Karpas-422 (cell line): ENCODE data around the gene DLK1. TPM values are rescaled to one million over a fixed set of nuclear protein-coding genes. Genes with fewer than 3 reads are reported as not detected.
A peak's percentile ranks its signal among the peaks of the same experiment; 100 is the strongest.

ENCODE experiments used
- DNase-seq: peaks from one replicate; pipeline ENCODE4 v3.0.0-alpha.2; 2015
- H2AFZ ChIP-seq: fragments of 200-600 bp; sonication (generic); 2 replicates; pipeline ENCODE4 v1.6.1; 2014; ENCODE audit warnings: antibody characterized with exemption, low read length, mixed read lengths
- H3K27ac ChIP-seq: fragments of 200-600 bp; sonication (generic); 2 replicates; pipeline ENCODE4 v1.5.1; 2014; ENCODE audit warnings: mild to moderate bottlenecking, low read length, moderate library complexity
- H3K27me3 ChIP-seq: fragments of 200-600 bp; sonication (generic); 2 replicates; pipeline ENCODE4 v1.6.1; 2014; ENCODE audit warnings: low read length, mixed read lengths
- H3K36me3 ChIP-seq: fragments of 200-600 bp; sonication (generic); 2 replicates; pipeline ENCODE4 v1.6.1; 2014; ENCODE audit warnings: low read length, mixed read lengths; ENCODE audit not compliant: insufficient read depth
- H3K4me1 ChIP-seq: fragments of 200-600 bp; sonication (generic); 2 replicates; pipeline ENCODE4 v1.6.1; 2014; ENCODE audit warnings: mild to moderate bottlenecking, low read length, mixed read lengths
- H3K4me2 ChIP-seq: fragments of 200-600 bp; sonication (generic); 2 replicates; pipeline ENCODE4 v1.6.1; 2014; ENCODE audit warnings: low read length, low read depth, mild to moderate bottlenecking; ENCODE audit not compliant: poor library complexity, severe bottlenecking
- H3K4me3 ChIP-seq: fragments of 200-600 bp; sonication (generic); 2 replicates; pipeline ENCODE4 v1.5.1; 2014; ENCODE audit warnings: mild to moderate bottlenecking, antibody characterized with exemption, low read length, mixed read lengths
- H3K79me2 ChIP-seq: fragments of 200-600 bp; sonication (generic); 2 replicates; pipeline ENCODE4 v1.6.1; 2014; ENCODE audit warnings: mild to moderate bottlenecking, low read length, mixed read lengths
- H3K9ac ChIP-seq: fragments of 200-600 bp; sonication (generic); 2 replicates; pipeline ENCODE4 v1.6.0; 2014; ENCODE audit warnings: low read length
- H3K9me2 ChIP-seq: fragments of 200-600 bp; sonication (generic), shearing (Covaris generic); replicated peaks from 2 replicates; pipeline ENCODE4 v1.6.0; 2014; ENCODE audit warnings: mild to moderate bottlenecking, low read length, moderate library complexity; ENCODE audit not compliant: insufficient read depth
- H3K9me3 ChIP-seq: fragments of 300-700, 200-600 bp; sonication (generic); 2 replicates; pipeline ENCODE4 v1.6.1; 2014; ENCODE audit warnings: low read length, mixed read lengths
- H4K20me1 ChIP-seq: fragments of 200-600 bp; sonication (generic); 2 replicates; pipeline ENCODE4 v1.6.1; 2014; ENCODE audit warnings: mild to moderate bottlenecking, antibody characterized with exemption, low read length, low read depth; ENCODE audit not compliant: insufficient read depth
- total RNA-seq: library from RNA; depleted of rRNA; stranded (reverse); fragments of >200 nt; shearing (Covaris generic); gene quantifications from 2 replicates; pipeline ENCODE4 v1.2.3, GENCODE V29; 2014; ENCODE audit warnings: low replicate concordance

The DLK1 gene
- total RNA-seq, 1 experiment from 2014 or later = not detected

DNA sequence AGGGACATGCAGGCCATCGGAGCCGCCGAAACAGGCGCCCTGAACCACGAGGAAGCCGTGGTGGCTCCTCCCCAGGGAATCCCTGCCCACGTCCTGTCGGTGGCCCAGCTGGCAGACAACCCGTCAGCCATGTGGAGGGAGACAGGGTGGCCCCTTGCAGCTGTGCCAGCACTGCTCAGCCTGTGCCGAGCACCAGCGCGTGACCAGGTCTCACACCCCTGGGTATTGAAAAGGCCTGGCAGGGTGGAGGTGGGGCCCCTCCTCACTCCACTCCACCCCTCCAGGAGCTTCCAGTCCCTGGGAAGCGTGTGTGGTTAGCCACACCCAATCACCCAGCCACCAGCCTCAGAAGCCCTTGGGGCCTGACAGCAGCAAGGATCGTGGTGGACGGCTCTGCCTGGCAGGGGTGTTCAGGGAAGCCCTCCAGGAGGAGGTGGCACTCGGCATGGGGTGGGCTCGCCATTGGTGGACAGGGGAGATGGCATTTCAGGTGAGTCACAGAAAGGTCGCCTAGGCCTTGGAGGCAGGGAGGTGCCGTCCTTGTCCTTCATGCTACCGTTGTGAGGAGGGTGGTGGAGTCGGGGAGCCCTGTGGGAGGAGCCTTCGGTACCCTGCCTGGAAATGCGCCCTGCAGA, 12.3 kb upstream of the DLK1 start:
- Histone ChIP-seq H3K27ac (no peak overlapping the region), H3K9me2 (no peaks in the 10 kb centered on the region), H3K9ac (no peak overlapping the region), H3K4me1 (peaks cover 26% of the 10 kb centered on the region), H3K27me3 (no peaks in the 10 kb centered on the region), H3K4me2 (peak overlapping the region; percentile 2), H4K20me1 (peaks cover 11% of the 10 kb centered on the region), H3K79me2 (no peaks in the 10 kb centered on the region), H3K9me3 (no peaks in the 10 kb centered on the region), H3K4me3 (no peak overlapping the region), H2AFZ (no peak overlapping the region), H3K36me3 (no peaks in the 10 kb centered on the region)
- DNase-seq = peak; percentile 79

GRCh38 chr14:100715332-100715731, 11.4 kb upstream of the DLK1 start:
- H3K79me2 ChIP-seq = no peaks in the 10 kb centered on the region
- no peak overlapping the region for H3K4me2 ChIP-seq
- H3K27ac ChIP-seq = no peak overlapping the region
- no peak overlapping the region for H2AFZ ChIP-seq
- no peak overlapping the region for H3K9ac ChIP-seq
- no peak overlapping the region for H3K4me3 ChIP-seq
- H3K36me3 ChIP-seq = no peaks in the 10 kb centered on the region
- peaks cover 26% of the 10 kb centered on the region for H3K4me1 ChIP-seq
- no peaks in the 10 kb centered on the region for H3K9me3 ChIP-seq
- peak; percentile 48 for DNase-seq
- H3K9me2 ChIP-seq = no peaks in the 10 kb centered on the region
- peaks cover 11% of the 10 kb centered on the region for H4K20me1 ChIP-seq
- H3K27me3 ChIP-seq = no peaks in the 10 kb centered on the region

GRCh38 chr14:100715803-100716202, 10.9 kb upstream of the DLK1 start:
- Histone ChIP-seq H4K20me1 (peaks cover 14% of the 10 kb centered on the region), H3K79me2 (no peaks in the 10 kb centered on the region), H3K27me3 (no peaks in the 10 kb centered on the region), H3K4me2 (no peak overlapping the region), H3K4me1 (peaks cover 26% of the 10 kb centered on the region), H3K36me3 (no peaks in the 10 kb centered on the region), H3K9me2 (no peaks in the 10 kb centered on the region), H3K9me3 (no peaks in the 10 kb centered on the region), H3K27ac (no peak overlapping the region), H2AFZ (no peak overlapping the region), H3K9ac (no peak overlapping the region), H3K4me3 (no peak overlapping the region)
- DNase-seq = no peak

DNA sequence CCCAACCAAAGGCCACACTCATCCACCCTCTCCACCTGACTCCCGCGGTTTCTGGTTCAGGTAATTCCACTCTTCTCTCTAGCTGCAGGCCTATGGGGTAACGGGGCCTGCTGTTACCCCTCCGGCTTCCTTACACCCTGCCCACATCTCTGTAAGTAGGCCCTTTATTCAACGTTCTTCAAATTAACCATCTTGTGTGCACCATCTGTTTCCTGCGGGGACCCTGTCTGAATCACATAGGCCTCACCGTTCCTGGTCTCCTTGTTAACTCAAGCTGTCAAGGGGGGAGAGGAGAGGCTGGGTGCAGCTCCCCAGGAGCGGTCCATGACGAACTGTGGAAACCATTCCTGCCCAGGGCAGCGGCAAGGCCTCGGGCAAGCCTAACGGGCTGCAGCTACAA, 9.3 kb upstream of the DLK1 start:
- Histone ChIP-seq H3K27ac (no peak overlapping the region), H3K27me3 (no peaks in the 10 kb centered on the region), H3K79me2 (no peaks in the 10 kb centered on the region), H3K4me3 (no peak overlapping the region), H3K36me3 (no peaks in the 10 kb centered on the region), H3K4me1 (peaks cover 26% of the 10 kb centered on the region), H4K20me1 (peaks cover 15% of the 10 kb centered on the region), H2AFZ (no peak overlapping the region), H3K9me3 (no peaks in the 10 kb centered on the region), H3K9me2 (no peaks in the 10 kb centered on the region), H3K9ac (no peak overlapping the region), H3K4me2 (no peak overlapping the region)
- no peak for DNase-seq

GRCh38 chr14:100719976-100720520, 6.6 kb upstream of the DLK1 start:
- no peak for DNase-seq
- H3K4me1 ChIP-seq = peaks cover 8% of the 10 kb centered on the region
- no peak overlapping the region for H3K4me2 ChIP-seq
- peaks cover 4% of the 10 kb centered on the region; the same call in 1 of the 2 replicates for H4K20me1 ChIP-seq
- no peaks in the 10 kb centered on the region for H3K36me3 ChIP-seq
- H3K79me2 ChIP-seq = no peaks in the 10 kb centered on the region
- H3K4me3 ChIP-seq = no peak overlapping the region
- H3K9ac ChIP-seq = no peak overlapping the region
- H3K27ac ChIP-seq = no peak overlapping the region
- no peaks in the 10 kb centered on the region for H3K9me2 ChIP-seq
- H2AFZ ChIP-seq = no peak overlapping the region
- H3K27me3 ChIP-seq = no peaks in the 10 kb centered on the region
- H3K9me3 ChIP-seq = no peaks in the 10 kb centered on the region

DNA sequence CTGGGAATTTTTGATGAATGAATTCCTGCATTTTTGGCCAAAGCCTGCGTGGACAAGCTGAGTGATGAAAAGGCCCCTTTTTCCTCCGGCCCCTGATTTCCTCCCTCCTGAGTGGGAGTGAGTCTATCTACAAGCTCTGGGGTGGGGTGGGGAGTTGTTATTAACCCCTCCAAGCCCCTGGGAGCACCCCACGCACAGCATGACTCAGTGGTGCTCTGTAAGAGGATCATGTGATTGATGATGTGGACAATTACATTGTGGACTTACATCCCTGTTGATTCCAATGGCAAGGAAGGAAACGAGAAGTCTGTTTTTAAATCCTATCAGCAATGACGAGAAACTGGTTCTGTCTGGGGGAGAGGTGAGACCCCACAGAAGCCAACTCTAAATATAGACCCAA, 5.1 kb upstream of the DLK1 start:
- no peak for DNase-seq
- Histone ChIP-seq H3K27ac (no peak overlapping the region), H4K20me1 (peaks cover 4% of the 10 kb centered on the region; the same call in 1 of the 2 replicates), H3K9me2 (no peaks in the 10 kb centered on the region), H2AFZ (no peak overlapping the region), H3K4me2 (no peak overlapping the region), H3K9me3 (no peaks in the 10 kb centered on the region), H3K79me2 (no peaks in the 10 kb centered on the region), H3K36me3 (no peaks in the 10 kb centered on the region), H3K4me3 (no peak overlapping the region), H3K9ac (no peak overlapping the region), H3K4me1 (no peaks in the 10 kb centered on the region), H3K27me3 (no peaks in the 10 kb centered on the region)

DNA sequence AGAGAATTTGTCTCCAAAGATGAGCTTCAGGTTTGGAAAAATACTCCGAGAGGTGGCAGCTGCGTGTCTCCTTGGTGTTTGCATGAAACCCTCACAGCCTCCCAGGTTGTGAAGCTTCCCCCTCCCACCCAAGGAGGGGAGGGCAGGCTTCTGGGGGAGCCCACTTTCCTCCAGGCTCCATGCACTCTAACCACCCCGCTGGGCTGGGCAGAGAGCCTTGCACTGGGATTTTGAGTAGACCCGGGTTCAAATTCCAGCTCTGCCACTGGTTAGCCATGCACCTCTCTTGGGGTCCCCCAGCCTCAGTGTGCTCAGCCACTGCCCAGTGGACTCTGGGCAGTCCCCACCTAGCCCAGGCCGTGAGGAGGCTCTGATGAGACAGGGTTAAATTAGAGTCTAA, 4.3 kb upstream of the DLK1 start:
- no peak for DNase-seq
- Histone ChIP-seq H3K9me2 (no peaks in the 10 kb centered on the region), H4K20me1 (peaks cover 4% of the 10 kb centered on the region; the same call in 1 of the 2 replicates), H3K9me3 (no peaks in the 10 kb centered on the region), H3K9ac (no peak overlapping the region), H2AFZ (no peak overlapping the region), H3K36me3 (no peaks in the 10 kb centered on the region), H3K79me2 (no peaks in the 10 kb centered on the region), H3K4me2 (no peak overlapping the region), H3K27ac (no peak overlapping the region), H3K4me3 (no peak overlapping the region), H3K4me1 (no peaks in the 10 kb centered on the region), H3K27me3 (no peaks in the 10 kb centered on the region)

GRCh38 chr14:100723135-100723829, 3.4 kb upstream of the DLK1 start:
- DNase-seq = no peak
- Histone ChIP-seq H3K4me2 (no peak overlapping the region), H2AFZ (no peak overlapping the region), H3K9me3 (no peaks in the 10 kb centered on the region), H3K27me3 (no peaks in the 10 kb centered on the region), H3K4me1 (no peaks in the 10 kb centered on the region), H3K27ac (no peak overlapping the region), H3K4me3 (no peak overlapping the region), H3K9me2 (no peaks in the 10 kb centered on the region), H3K9ac (no peak overlapping the region), H4K20me1 (peaks cover 4% of the 10 kb centered on the region; the same call in 1 of the 2 replicates), H3K79me2 (no peaks in the 10 kb centered on the region), H3K36me3 (no peaks in the 10 kb centered on the region)
